HEK293 (cell line): ENCODE data around the gene CHRNA4.

Experiments used
- CTCF ChIA-PET: fragments of 350-600 bp; formaldehyde crosslinking; extraction: SDS; loops from one replicate; lab custom pipeline; 2021; ENCODE audit warnings: antibody characterized with exemption; lab: Yijun Ruan, JAX
- POLR2A ChIA-PET: fragments of 300-600 bp; formaldehyde crosslinking; extraction: SDS; loops from one replicate; lab custom pipeline; 2020; ENCODE audit warnings: antibody characterized with exemption, inconsistent platforms; lab: Yijun Ruan, JAX
- H3K27ac ChIP-seq: fragments of 200-500 bp; sonication (Bioruptor generic); 2 replicates; pipeline ENCODE4 v1.5.1; 2014; ENCODE audit warnings: low read depth, low read length, control low read depth, inconsistent platforms; ENCODE audit errors: extremely low read depth
- H3K36me3 ChIP-seq, 2 experiments: fragments of 200-500 bp in 1 of 2; sonication (Bioruptor generic) in 1 of 2; 1 replicate in 1 of 2; 2 replicates in 1 of 2; pipeline ENCODE4 v1.5.1; 2014 to 2017; ENCODE audit warnings: inconsistent platforms in 2 of 2, low read length in 2 of 2; ENCODE audit not compliant: control insufficient read depth in 2 of 2, insufficient read depth in 1 of 2
- H3K4me1 ChIP-seq: fragments of 200-500 bp; sonication (Bioruptor generic); 2 replicates; pipeline ENCODE4 v1.5.1; 2014; ENCODE audit warnings: mild to moderate bottlenecking, low read length, inconsistent platforms; ENCODE audit not compliant: control insufficient read depth, insufficient read depth
- H3K4me3 ChIP-seq: 2 replicates; pipeline ENCODE4 v1.5.1; 2011; ENCODE audit warnings: low read depth, mild to moderate bottlenecking, control low read depth, low read length, moderate library complexity
- H3K9me3 ChIP-seq: fragments of 200-500 bp; sonication (Bioruptor generic); 2 replicates; pipeline ENCODE4 v1.5.1; 2014; ENCODE audit warnings: low read depth, low read length, inconsistent platforms; ENCODE audit not compliant: control insufficient read depth, insufficient read depth
- CTCF ChIP-seq: fragments of 450-650 bp; formaldehyde crosslinking; IDR thresholded peaks from 2 replicates; pipeline ENCODE4 v1.5.1; 2016; ENCODE audit warnings: missing biosample characterization, missing genetic modification characterization
- KLF8 ChIP-seq: fragments of 450-650 bp; formaldehyde crosslinking; IDR thresholded peaks from 2 replicates; pipeline ENCODE4 v1.5.1; 2016; ENCODE audit warnings: missing biosample characterization, missing genetic modification characterization
- SP2 ChIP-seq: fragments of 450-650 bp; formaldehyde crosslinking; IDR thresholded peaks from 2 replicates; pipeline ENCODE4 v1.5.1; 2016; ENCODE audit warnings: missing biosample characterization, missing genetic modification characterization
- ZBTB10 ChIP-seq: fragments of 450-650 bp; formaldehyde crosslinking; IDR thresholded peaks from 2 replicates; pipeline ENCODE4 v1.5.1; 2016; ENCODE audit warnings: missing biosample characterization, missing genetic modification characterization
- ZBTB6 ChIP-seq: fragments of 450-650 bp; formaldehyde crosslinking; IDR thresholded peaks from 2 replicates; pipeline ENCODE4 v1.5.1; 2017; ENCODE audit warnings: missing biosample characterization, missing genetic modification characterization
- ZBTB7A ChIP-seq: fragments of 450-650 bp; formaldehyde crosslinking; IDR thresholded peaks from 2 replicates; pipeline ENCODE4 v1.5.1; 2016; ENCODE audit warnings: low read depth, missing biosample characterization, missing genetic modification characterization
- ZFP69B ChIP-seq: fragments of 450-650 bp; formaldehyde crosslinking; IDR thresholded peaks from 2 replicates; pipeline ENCODE4 v1.5.1; 2016; ENCODE audit warnings: missing biosample characterization, missing genetic modification characterization
- ZNF148 ChIP-seq: fragments of 450-650 bp; formaldehyde crosslinking; IDR thresholded peaks from 2 replicates; pipeline ENCODE4 v1.5.0; 2017; ENCODE audit warnings: missing biosample characterization, missing genetic modification characterization, borderline replicate concordance
- ZNF157 ChIP-seq: fragments of 450-650 bp; formaldehyde crosslinking; IDR thresholded peaks from 2 replicates; pipeline ENCODE4 v1.5.1; 2016; ENCODE audit warnings: missing biosample characterization, missing genetic modification characterization
- ZNF2 ChIP-seq: fragments of 450-650 bp; formaldehyde crosslinking; IDR thresholded peaks from 2 replicates; pipeline ENCODE4 v1.5.1; 2016; ENCODE audit warnings: missing biosample characterization, missing genetic modification characterization
- ZNF280C ChIP-seq: fragments of 450-650 bp; formaldehyde crosslinking; IDR thresholded peaks from 2 replicates; pipeline ENCODE4 v1.5.1; 2016; ENCODE audit warnings: missing biosample characterization, missing genetic modification characterization
- ZNF335 ChIP-seq: fragments of 450-650 bp; formaldehyde crosslinking; conservative IDR thresholded peaks from 2 replicates; pipeline ENCODE4 v1.5.1; 2016; ENCODE audit warnings: missing biosample characterization, missing genetic modification characterization
- ZNF423 ChIP-seq: fragments of 450-650 bp; formaldehyde crosslinking; IDR thresholded peaks from 2 replicates; pipeline ENCODE4 v1.5.1; 2016; ENCODE audit warnings: missing biosample characterization, missing genetic modification characterization
- ZNF639 ChIP-seq: fragments of 450-650 bp; formaldehyde crosslinking; IDR thresholded peaks from 2 replicates; pipeline ENCODE4 v1.5.1; 2016; ENCODE audit warnings: missing biosample characterization, missing genetic modification characterization
- ZNF654 ChIP-seq: fragments of 450-650 bp; formaldehyde crosslinking; IDR thresholded peaks from 2 replicates; pipeline ENCODE4 v1.5.1; 2016; ENCODE audit warnings: low read depth, missing biosample characterization, missing genetic modification characterization
- TF ChIP-seq, protein P1 (sequence below): fragments of 450-650 bp; formaldehyde crosslinking; IDR thresholded peaks from 2 replicates; pipeline ENCODE4 v1.5.1; 2016; ENCODE audit warnings: missing biosample characterization, missing genetic modification characterization
- TF ChIP-seq, protein P2 (sequence below): fragments of 450-650 bp; formaldehyde crosslinking; IDR thresholded peaks from 2 replicates; pipeline ENCODE4; 2016; ENCODE audit warnings: missing biosample characterization, missing genetic modification characterization

Gene CHRNA4

DNA sequence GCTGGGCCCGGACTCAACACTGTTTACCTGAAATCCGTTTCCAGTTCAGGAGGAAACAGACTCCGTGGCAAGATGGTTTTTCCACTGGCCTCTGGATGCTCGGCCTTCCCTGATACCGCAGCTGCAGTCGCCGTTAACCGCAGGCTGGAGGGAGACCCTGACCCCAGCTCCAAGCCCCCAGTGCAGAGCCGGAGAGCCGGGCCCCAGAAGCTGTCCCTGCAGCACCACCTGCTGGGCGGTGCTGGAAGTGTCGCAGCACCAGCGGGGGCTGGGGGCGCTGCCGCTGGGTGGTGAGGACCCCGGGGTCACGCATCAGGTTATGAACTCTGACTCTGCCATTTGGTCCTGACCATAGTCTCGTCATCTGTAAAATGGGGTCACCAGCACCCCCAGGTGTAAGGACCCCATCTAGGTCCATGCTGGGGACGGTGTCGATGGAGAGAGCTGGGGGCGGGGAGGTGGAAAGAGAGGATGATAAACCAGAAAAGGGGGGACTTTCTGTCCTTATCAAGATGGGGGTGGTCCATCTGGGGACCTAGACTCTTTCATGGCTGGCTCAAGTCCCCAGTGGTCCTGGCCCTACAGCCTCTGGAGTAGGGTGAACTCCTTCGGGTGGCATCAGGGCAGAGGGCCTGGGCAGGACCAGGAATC, 20.8 kb upstream of the CHRNA4 start:
- Histone ChIP-seq H3K4me1 (no peaks in the 10 kb centered on the region), H3K4me3 (no peak overlapping the region), H3K9me3 (no peaks in the 10 kb centered on the region), H3K27ac (no peak overlapping the region), H3K36me3 (no peaks in the 10 kb centered on the region)
- POLR2A ChIA-PET, result no interaction called here
- no peak for TF ChIP-seq ZNF639
- no peak for TF ChIP-seq ZNF157 (tag by site-specific recombination)
- TF ChIP-seq KLF8, result peak; percentile 16; the same call in 1 of the 2 replicates
- no peak for TF ChIP-seq ZNF148 (tag by site-specific recombination)
- TF ChIP-seq ZBTB10 (tag by site-specific recombination), result peak; percentile 92
- TF ChIP-seq, protein P1, sequence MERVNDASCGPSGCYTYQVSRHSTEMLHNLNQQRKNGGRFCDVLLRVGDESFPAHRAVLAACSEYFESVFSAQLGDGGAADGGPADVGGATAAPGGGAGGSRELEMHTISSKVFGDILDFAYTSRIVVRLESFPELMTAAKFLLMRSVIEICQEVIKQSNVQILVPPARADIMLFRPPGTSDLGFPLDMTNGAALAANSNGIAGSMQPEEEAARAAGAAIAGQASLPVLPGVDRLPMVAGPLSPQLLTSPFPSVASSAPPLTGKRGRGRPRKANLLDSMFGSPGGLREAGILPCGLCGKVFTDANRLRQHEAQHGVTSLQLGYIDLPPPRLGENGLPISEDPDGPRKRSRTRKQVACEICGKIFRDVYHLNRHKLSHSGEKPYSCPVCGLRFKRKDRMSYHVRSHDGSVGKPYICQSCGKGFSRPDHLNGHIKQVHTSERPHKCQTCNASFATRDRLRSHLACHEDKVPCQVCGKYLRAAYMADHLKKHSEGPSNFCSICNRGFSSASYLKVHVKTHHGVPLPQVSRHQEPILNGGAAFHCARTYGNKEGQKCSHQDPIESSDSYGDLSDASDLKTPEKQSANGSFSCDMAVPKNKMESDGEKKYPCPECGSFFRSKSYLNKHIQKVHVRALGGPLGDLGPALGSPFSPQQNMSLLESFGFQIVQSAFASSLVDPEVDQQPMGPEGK, result peak; percentile 90
- TF ChIP-seq ZFP69B (tag by site-specific recombination), result peak; percentile 41; the same call in 1 of the 2 replicates
- 0 out of 2 replicates have a peak, but pooled peaks have one; percentile 47 for TF ChIP-seq ZNF2
- peak; percentile 68; the same call in 1 of the 2 replicates for TF ChIP-seq ZBTB7A (tag by site-specific recombination)
- peak; percentile 43; the same call in 1 of the 2 replicates for TF ChIP-seq ZNF335
- TF ChIP-seq CTCF (tag by site-specific recombination), result peak; percentile 86
- TF ChIP-seq ZNF654, result peak; percentile 89
- CTCF ChIA-PET, result interaction anchor here (0.5 to 7.3 kb wide), 28 partner anchors 8 to 200 kb away, joined by 3 to 89 read pairs (median 4); no protein-coding TSS in a partner anchor

DNA sequence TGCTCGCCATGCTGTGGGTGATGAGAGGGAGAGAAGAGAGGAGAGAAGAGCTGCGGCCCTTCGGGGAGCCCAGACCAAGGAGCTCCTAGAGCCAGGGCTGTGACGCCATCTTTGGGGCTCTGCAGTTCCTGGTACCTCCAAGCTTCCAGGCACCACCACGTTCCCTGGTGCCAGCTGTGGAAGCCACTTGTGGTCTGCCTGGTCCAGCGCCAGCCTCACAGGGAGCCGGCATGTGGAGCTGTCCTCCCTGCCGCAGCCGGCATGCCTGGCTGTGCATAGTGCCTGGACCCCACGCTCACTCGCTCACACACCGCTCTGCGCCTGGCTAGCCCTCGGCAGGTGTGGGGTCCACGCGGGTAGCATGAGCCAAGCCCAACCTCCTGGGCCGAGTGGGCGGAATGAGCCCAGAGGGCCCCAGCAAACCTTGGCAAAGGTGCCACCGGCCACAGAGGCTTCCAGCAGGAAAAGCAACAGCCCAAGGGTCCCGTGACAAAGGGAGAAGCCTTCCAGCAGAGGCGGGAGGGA, 19.3 kb upstream of the CHRNA4 start:
- ChIA-PET POLR2A (interaction anchor here (1.2 kb wide), 1 partner anchor 71 kb away, joined by 3 read pairs; no protein-coding TSS in a partner anchor), CTCF (interaction anchor here (0.7 to 7.3 kb wide), 12 partner anchors 14 to 324 kb away, joined by 3 to 89 read pairs (median 4); no protein-coding TSS in a partner anchor)
- Histone ChIP-seq H3K9me3 (no peaks in the 10 kb centered on the region), H3K4me3 (no peak overlapping the region), H3K4me1 (no peaks in the 10 kb centered on the region), H3K27ac (no peak overlapping the region), H3K36me3 (no peaks in the 10 kb centered on the region)
- TF ChIP-seq SP2 (tag by site-specific recombination), result no peak
- no peak for TF ChIP-seq ZNF423 (tag by site-specific recombination)
- TF ChIP-seq, protein P2, sequence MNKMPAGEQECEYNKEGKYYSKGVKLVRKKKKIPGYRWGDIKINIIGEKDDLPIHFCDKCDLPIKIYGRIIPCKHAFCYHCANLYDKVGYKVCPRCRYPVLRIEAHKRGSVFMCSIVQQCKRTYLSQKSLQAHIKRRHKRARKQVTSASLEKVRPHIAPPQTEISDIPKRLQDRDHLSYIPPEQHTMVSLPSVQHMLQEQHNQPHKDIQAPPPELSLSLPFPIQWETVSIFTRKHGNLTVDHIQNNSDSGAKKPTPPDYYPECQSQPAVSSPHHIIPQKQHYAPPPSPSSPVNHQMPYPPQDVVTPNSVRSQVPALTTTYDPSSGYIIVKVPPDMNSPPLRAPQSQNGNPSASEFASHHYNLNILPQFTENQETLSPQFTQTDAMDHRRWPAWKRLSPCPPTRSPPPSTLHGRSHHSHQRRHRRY (tag by site-specific recombination), result no peak
- TF ChIP-seq ZNF280C (tag by site-specific recombination), result no peak
- TF ChIP-seq ZBTB6 (tag by site-specific recombination), result no peak
